ENCODE data around the gene H2AZ2.

Gene H2AZ2

GRCh38 chr7:44867073-44867995, 19.4 kb upstream of the H2AZ2 start:
- TF ChIP-seq FOXP2 (optimal IDR thresholded peaks at IDR 0.05; ENCODE audit: borderline replicate concordance, extremely low read depth, extremely low read length, insufficient read depth) (no peak), POLR2AphosphoS5 (IDR thresholded peaks at IDR 0.05; ENCODE audit: low read depth, low read length) (no peak), TAF1 (IDR thresholded peaks at IDR 0.05; ENCODE audit: borderline replicate concordance, insufficient read depth, low read length) (no peak), REST (IDR thresholded peaks at IDR 0.05; ENCODE audit: insufficient read depth in 1 of 2, low read depth in 2 of 2, low read length in 2 of 2) (no peak), SIN3A (IDR thresholded peaks at IDR 0.05; ENCODE audit: borderline replicate concordance, insufficient read depth, low read length) (no peak)

DNA sequence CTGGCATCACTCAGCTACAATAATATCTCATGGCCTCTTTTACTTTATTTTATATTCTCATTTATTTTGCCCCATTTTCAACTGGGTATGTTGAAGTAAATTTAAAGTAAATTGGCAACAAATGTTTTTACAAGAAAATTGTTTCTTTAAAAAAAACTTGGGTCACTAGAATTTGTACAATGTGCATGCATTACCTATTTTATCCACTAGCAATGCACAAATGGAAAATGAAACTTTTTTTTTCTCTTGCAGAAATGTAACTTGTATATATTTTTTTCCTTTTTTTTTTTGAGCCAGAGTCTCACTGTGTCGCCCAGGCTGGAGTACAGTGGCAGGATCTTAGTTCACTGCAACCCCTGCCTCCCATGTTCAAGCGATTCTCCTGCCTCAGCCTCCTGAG, 10.3 kb upstream of the H2AZ2 start:
- TF ChIP-seq SIN3A (IDR thresholded peaks at IDR 0.05; ENCODE audit: borderline replicate concordance, insufficient read depth, low read length) (no peak), REST (IDR thresholded peaks at IDR 0.05; ENCODE audit: insufficient read depth in 1 of 2, low read depth in 2 of 2, low read length in 2 of 2) (no peak), FOXP2 (optimal IDR thresholded peaks at IDR 0.05; ENCODE audit: borderline replicate concordance, extremely low read depth, extremely low read length, insufficient read depth) (no peak), POLR2AphosphoS5 (IDR thresholded peaks at IDR 0.05; ENCODE audit: low read depth, low read length) (no peak), TAF1 (IDR thresholded peaks at IDR 0.05; ENCODE audit: borderline replicate concordance, insufficient read depth, low read length) (no peak)

GRCh38 chr7:44854644-44855364, 6.9 kb upstream of the H2AZ2 start:
- no peak for TF ChIP-seq FOXP2 (optimal IDR thresholded peaks at IDR 0.05; ENCODE audit: borderline replicate concordance, extremely low read depth, extremely low read length, insufficient read depth)
- no peak for TF ChIP-seq SIN3A (IDR thresholded peaks at IDR 0.05; ENCODE audit: borderline replicate concordance, insufficient read depth, low read length)
- no peak for TF ChIP-seq REST (IDR thresholded peaks at IDR 0.05; ENCODE audit: insufficient read depth in 1 of 2, low read depth in 2 of 2, low read length in 2 of 2)
- TF ChIP-seq POLR2AphosphoS5 (IDR thresholded peaks at IDR 0.05; ENCODE audit: low read depth, low read length) = no peak
- TF ChIP-seq TAF1 (IDR thresholded peaks at IDR 0.05; ENCODE audit: borderline replicate concordance, insufficient read depth, low read length) = no peak

DNA sequence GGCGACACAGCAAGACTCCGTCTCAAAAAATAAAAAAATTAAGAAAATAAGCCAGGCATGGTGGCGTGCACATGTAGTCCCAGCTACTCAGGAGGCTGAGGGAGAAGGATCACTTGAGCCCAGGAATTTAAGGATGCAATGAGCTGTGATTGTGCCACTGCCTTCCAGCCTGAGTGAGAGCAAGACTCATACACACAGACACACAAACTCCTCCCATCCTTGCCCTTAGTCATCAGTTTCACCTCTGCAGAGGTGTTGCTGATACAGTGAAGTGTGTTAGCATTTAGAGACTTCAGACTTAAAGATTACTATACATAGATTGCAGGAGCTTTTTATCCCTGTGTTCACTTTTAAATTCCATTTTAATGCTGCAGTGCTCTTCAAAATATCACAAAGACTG, 5.5 kb upstream of the H2AZ2 start:
- no peak for TF ChIP-seq TAF1 (IDR thresholded peaks at IDR 0.05; ENCODE audit: borderline replicate concordance, insufficient read depth, low read length)
- no peak for TF ChIP-seq SIN3A (IDR thresholded peaks at IDR 0.05; ENCODE audit: borderline replicate concordance, insufficient read depth, low read length)
- TF ChIP-seq REST (IDR thresholded peaks at IDR 0.05; ENCODE audit: insufficient read depth in 1 of 2, low read depth in 2 of 2, low read length in 2 of 2) = no peak
- no peak for TF ChIP-seq FOXP2 (optimal IDR thresholded peaks at IDR 0.05; ENCODE audit: borderline replicate concordance, extremely low read depth, extremely low read length, insufficient read depth)
- no peak for TF ChIP-seq POLR2AphosphoS5 (IDR thresholded peaks at IDR 0.05; ENCODE audit: low read depth, low read length)

Measured in PFSK-1 (cell line).